Gastroesophageal sphincter (tissue), 3 donors: ENCODE data around the gene DTD2.

Source experiments
- CTCF ChIP-seq, 4 experiments: fragments of 200-600 bp in 2 of 4; fragments of 450-650 bp in 2 of 4; sonication (generic) in 1 of 4; IDR thresholded peaks; one replicate each; pipeline ENCODE4 v1.5.1; 2017 to 2019; ENCODE audit warnings: antibody characterized with exemption in 4 of 4, mild to moderate bottlenecking in 2 of 4, moderate library complexity in 2 of 4
- EP300 ChIP-seq: sonication (generic); formaldehyde crosslinking; IDR thresholded peaks from one replicate; pipeline ENCODE4 v1.6.1; 2017; ENCODE audit warnings: antibody characterized with exemption, mild to moderate bottlenecking
- POLR2A ChIP-seq, 2 donors: fragments of 450-650 bp; IDR thresholded peaks; one replicate each; pipeline ENCODE4 v1.6.1; 2017; ENCODE audit warnings: antibody characterized with exemption in 2 of 2, mild to moderate bottlenecking in 2 of 2, moderate library complexity in 1 of 2
- POLR2AphosphoS5 ChIP-seq: sonication (generic); formaldehyde crosslinking; IDR thresholded peaks from one replicate; pipeline ENCODE4 v1.6.1; 2017; ENCODE audit warnings: antibody characterized with exemption

GRCh38 chr14:31476131-31476866 lies 19.0 kb upstream of the DTD2 start:
- TF ChIP-seq CTCF (IDR thresholded peaks at IDR 0.05): no peak
- no peak for TF ChIP-seq POLR2AphosphoS5
- TF ChIP-seq POLR2A (IDR thresholded peaks at IDR 0.05): no peak
- no peak for TF ChIP-seq EP300
